GM12874 (cell line): ENCODE results near the gene TTLL12.

ENCODE experiments used
- CTCF ChIP-seq: IDR thresholded peaks from 2 replicates; pipeline ENCODE4 v1.5.1; 2011; ENCODE audit warnings: low read depth, mild to moderate bottlenecking, control low read depth, low read length, moderate library complexity; ENCODE audit not compliant: insufficient read depth

The TTLL12 gene

GRCh38 chr22:43177479-43177878 is 9.5 kb downstream of the TTLL12 start:
- TF ChIP-seq CTCF = no peak

GRCh38 chr22:43176090-43176489 is 10.8 kb downstream of the TTLL12 start:
- TF ChIP-seq CTCF = no peak

- no peak for TF ChIP-seq CTCF
These were observed 11.9 kb downstream of the TTLL12 start for GRCh38 chr22:43174941-43175531.

- no peak for TF ChIP-seq CTCF
These were observed 12.8 kb downstream of the TTLL12 start for GRCh38 chr22:43173976-43174720.

GRCh38 chr22:43173566-43173965 is 13.4 kb downstream of the TTLL12 start:
- no peak for TF ChIP-seq CTCF

- no peak for TF ChIP-seq CTCF
These were observed 14.7 kb downstream of the TTLL12 start for GRCh38 chr22:43172191-43172590.

GRCh38 chr22:43171607-43172006 is 15.3 kb downstream of the TTLL12 start:
- TF ChIP-seq CTCF = no peak
